Right lobe of liver (tissue), 6 donors: ENCODE data around the gene RNASE13. TPM values are rescaled to one million over a fixed set of nuclear protein-coding genes. Genes with fewer than 3 reads are reported as not detected.

Source experiments
- ATAC-seq, 4 donors: fragments of 200-7000 bp; cut with Tn5 transposase; one replicate each; pipeline ENCODE4 v1.9.1; 2020; ENCODE audit warnings: mild to moderate bottlenecking in 4 of 4, moderate library complexity in 4 of 4
- DNase-seq, 3 donors: peaks; one replicate each; pipeline ENCODE4 v3.0.0-alpha.2; 2020
- H3K27ac ChIP-seq, 3 donors: fragments of 200-600 bp; one replicate each; pipeline ENCODE4 v1.8.0; 2022
- H3K27me3 ChIP-seq, 2 donors: fragments of 200-600 bp; one replicate each; pipeline ENCODE4 v1.8.0; 2022
- H3K36me3 ChIP-seq, 4 donors: fragments of 200-600 bp; sonication (generic) in 1 of 4; one replicate each; pipeline versions ENCODE4 v1.5.1 to v1.8.0; 2017 to 2022; ENCODE audit warnings: control low read depth in 1 of 4
- H3K4me1 ChIP-seq, 4 donors: fragments of 200-600 bp; sonication (generic) in 1 of 4; one replicate each; pipeline versions ENCODE4 v1.5.1 to v1.8.0; 2017 to 2022; ENCODE audit warnings: control low read depth in 1 of 4
- H3K4me3 ChIP-seq, 3 donors: fragments of 200-600 bp; one replicate each; pipeline ENCODE4 v1.8.0; 2022
- H3K9me3 ChIP-seq, 4 donors: fragments of 200-600 bp; sonication (generic) in 1 of 4; one replicate each; pipeline versions ENCODE4 v1.5.1 to v1.8.0; 2017 to 2022; ENCODE audit warnings: control low read depth in 1 of 4
- POLR2A ChIP-seq: fragments of 450-650 bp; IDR thresholded peaks from one replicate; pipeline ENCODE4 v1.6.1; 2017; ENCODE audit warnings: antibody characterized with exemption, mild to moderate bottlenecking
- WGBS: methylation state at CpG from one replicate; pipeline ENCODE4 v1.1.6; 2018; ENCODE audit warnings: low coverage, low lambda C conversion rate; ENCODE audit not compliant: insufficient coverage; ENCODE audit errors: missing lambda C conversion rate; 5-methylcytosine and 5-hydroxymethylcytosine counted together
- intact Hi-C, 2 donors: fragments of 100-400 bp; cut with DNase I; formaldehyde crosslinking; loops; one replicate each; pipeline versions ENCODE4 v1.11.2 to v1.14.1; 2022
- total RNA-seq, 6 experiments: library from RNA; depleted of rRNA in 2 of 6; stranded (reverse); fragments of >200 nt in 2 of 6; fragmentation: NEBNext Ultra II Directional in 3 of 6; extraction: Animal tissue kit (Norgen Biotek cat#: 25700) in 3 of 6; gene quantifications; one replicate each; pipeline versions ENCODE4 v1.1.0 to v1.2.4, GENCODE V29; 2016 to 2023
- TF ChIP-seq, protein P1 (sequence below), 4 donors: fragments of 200-600 bp in 3 of 4; fragments of 450-650 bp in 1 of 4; IDR thresholded peaks; one replicate each; pipeline versions ENCODE4 v1.5.1 to v1.8.0; 2016 to 2022; ENCODE audit warnings: antibody characterized with exemption in 4 of 4, mild to moderate bottlenecking in 2 of 4
- donor health status: DM: no; HTN: yes; CAD: no.
- donor health status: DM: no; HTN: no; CAD: no.
- donor health status: DM: no; HTN: no; CAD: no.
- donor health status: DM: no; HTN: yes; CAD: no.
- donor health status: DM: no; HTN: yes; CAD: no.

Gene RNASE13
- total RNA-seq, 6 experiments from 2014 or later: not detected

DNA sequence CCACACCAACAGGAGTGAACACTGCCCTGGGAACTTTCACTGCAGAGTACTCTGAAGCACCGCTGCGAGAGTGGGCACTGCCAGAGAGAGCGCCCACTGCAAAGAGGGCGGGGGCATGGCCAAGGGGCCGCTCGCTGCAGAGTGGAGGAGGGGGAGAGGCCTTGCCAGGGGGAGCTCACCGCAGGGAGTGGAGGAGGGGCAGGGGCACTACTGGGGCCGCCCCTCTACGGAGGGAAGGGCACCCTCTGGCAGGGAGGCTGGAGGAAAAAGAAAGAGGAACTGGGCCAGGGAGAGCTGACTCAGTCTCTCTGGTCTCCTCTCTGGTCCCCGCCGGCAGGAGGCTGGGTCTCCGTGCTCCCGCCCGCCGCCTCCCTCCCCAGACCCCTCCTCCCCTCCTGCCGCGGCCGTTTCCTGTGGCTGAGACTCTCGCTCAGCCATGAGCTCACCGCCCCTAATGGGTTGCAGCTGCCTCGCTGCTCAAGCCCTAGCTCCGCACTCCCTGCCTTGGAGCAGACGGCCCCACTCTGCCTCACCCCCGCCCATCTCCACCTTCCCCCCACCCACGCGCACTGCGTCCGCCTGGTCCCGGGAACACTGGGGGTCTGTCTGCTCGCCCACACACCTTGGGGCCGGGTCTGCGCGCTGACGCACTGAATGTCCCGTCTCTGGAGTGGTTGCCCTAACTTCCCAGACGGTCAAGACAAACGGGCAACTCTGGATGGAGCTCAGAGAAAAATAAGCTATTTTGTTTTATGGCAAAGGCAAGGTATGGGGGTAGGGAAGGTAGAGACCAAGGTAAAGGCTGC lies 36.8 kb upstream of the RNASE13 start:
- peak; percentile 76 to 87 (median 85) for DNase-seq
- WGBS: 0% methylated on average over 18 of the region's 37 CpGs
- Histone ChIP-seq H3K27me3 (no peaks in the 10 kb centered on the region), H3K4me1 (peaks cover 0 to 25% (median 5%) of the 10 kb centered on the region in 4 donors), H3K36me3 (peaks cover 0 to 10% (median 2%) of the 10 kb centered on the region in 4 donors), H3K27ac (peak overlapping the region; percentile 65 to 72 (median 66)), H3K9me3 (no peaks in the 10 kb centered on the region), H3K4me3 (peak overlapping the region; percentile 73 to 75 (median 74))
- peak; percentile 50 to 68 (median 57) for ATAC-seq
- TF ChIP-seq POLR2A: no peak
- TF ChIP-seq, protein P1, sequence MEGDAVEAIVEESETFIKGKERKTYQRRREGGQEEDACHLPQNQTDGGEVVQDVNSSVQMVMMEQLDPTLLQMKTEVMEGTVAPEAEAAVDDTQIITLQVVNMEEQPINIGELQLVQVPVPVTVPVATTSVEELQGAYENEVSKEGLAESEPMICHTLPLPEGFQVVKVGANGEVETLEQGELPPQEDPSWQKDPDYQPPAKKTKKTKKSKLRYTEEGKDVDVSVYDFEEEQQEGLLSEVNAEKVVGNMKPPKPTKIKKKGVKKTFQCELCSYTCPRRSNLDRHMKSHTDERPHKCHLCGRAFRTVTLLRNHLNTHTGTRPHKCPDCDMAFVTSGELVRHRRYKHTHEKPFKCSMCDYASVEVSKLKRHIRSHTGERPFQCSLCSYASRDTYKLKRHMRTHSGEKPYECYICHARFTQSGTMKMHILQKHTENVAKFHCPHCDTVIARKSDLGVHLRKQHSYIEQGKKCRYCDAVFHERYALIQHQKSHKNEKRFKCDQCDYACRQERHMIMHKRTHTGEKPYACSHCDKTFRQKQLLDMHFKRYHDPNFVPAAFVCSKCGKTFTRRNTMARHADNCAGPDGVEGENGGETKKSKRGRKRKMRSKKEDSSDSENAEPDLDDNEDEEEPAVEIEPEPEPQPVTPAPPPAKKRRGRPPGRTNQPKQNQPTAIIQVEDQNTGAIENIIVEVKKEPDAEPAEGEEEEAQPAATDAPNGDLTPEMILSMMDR (IDR thresholded peaks at IDR 0.05): no peak
- intact Hi-C loops: no loop called here

DNA sequence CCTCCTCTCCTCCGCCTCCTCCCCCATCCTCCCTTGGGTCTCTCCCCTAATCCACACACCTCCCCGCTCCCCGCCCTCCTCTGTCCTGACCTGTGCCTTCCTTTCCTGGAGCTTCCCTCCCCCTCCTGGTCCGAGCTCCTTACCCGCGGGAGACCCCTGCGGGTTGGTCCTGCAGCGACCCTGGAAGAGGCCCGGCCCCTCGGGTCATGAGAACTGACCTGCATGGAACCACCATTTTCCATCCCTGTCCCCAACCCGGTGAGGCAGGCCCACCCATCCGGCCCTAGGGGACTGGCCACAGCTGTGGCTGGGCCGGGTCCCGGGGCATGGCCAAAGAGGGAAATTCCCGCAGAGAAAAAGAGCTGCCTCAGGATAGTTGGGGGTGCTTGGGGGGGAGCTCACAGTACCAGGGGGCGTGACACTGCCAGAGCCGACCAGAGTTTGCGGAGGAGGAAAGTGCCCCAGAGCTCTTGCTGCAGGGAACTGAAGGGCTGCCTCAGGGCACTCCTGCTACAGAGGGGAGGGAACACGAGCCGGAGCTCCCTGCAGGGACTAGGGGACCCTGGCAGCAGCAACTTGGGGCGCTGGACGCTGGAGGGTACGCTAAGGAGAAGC lies 36.1 kb upstream of the RNASE13 start:
- Histone ChIP-seq H3K4me3 (peak overlapping the region; percentile 73 to 75 (median 74)), H3K36me3 (peaks cover 0 to 3% (median under 1%) of the 10 kb centered on the region in 4 donors), H3K9me3 (no peaks in the 10 kb centered on the region), H3K4me1 (peaks cover 0 to 25% (median 5%) of the 10 kb centered on the region in 4 donors), H3K27me3 (no peaks in the 10 kb centered on the region), H3K27ac (peak overlapping the region; percentile 65 to 72 (median 66))
- WGBS: 1% methylated on average over 23 of the region's 23 CpGs
- TF ChIP-seq, protein P1 (IDR thresholded peaks at IDR 0.05): no peak
- TF ChIP-seq POLR2A: no peak
- DNase-seq: peak; percentile 62 to 74 (median 72)
- intact Hi-C loops: no loop called here
- ATAC-seq: peak; percentile 31 to 45 (median 34)

GRCh38 chr14:21070083-21070609 lies 35.5 kb upstream of the RNASE13 start, which contains the start of gene ARHGEF40:
TSS of gene ARHGEF40 (plus strand) at chr14:21070304. CDS start at chr14:21070397, 93 bp downstream.
- Histone ChIP-seq H3K9me3 (no peaks in the 10 kb centered on the region), H3K4me3 (peak within 1 kb of the TSS; percentile 73 to 75 (median 74)), H3K4me1 (peaks cover 0 to 25% (median 5%) of the 10 kb centered on the region in 4 donors), H3K27me3 (no peaks in the 10 kb centered on the region), H3K36me3 (no peaks in the 10 kb centered on the region), H3K27ac (peak within 1 kb of the TSS; percentile 65 to 72 (median 66))
- WGBS: 0% methylated on average over 25 of the region's 63 CpGs
- intact Hi-C loops: no loop called here
- DNase-seq: peak; percentile 74 to 81 (median 77)
- ATAC-seq: peak; percentile 50 to 79 (median 70)
- TF ChIP-seq, protein P1 (IDR thresholded peaks at IDR 0.05): no peak
- TF ChIP-seq POLR2A: peak; percentile 61

- H3K27me3 ChIP-seq: no peaks in the 10 kb centered on the region
- no peaks in the 10 kb centered on the region for H3K9me3 ChIP-seq
- peaks cover 0 to 25% (median 5%) of the 10 kb centered on the region in 4 donors for H3K4me1 ChIP-seq
- intact Hi-C loops: no loop called here
- DNase-seq (peak in 1 of 3 donors; percentile 34), ATAC-seq (peak in 1 of 4 donors; percentile 1)
- no peaks in the 10 kb centered on the region for H3K36me3 ChIP-seq
- TF ChIP-seq, protein P1 (IDR thresholded peaks at IDR 0.05): no peak
- no peak for TF ChIP-seq POLR2A
- peak overlapping the region; percentile 73 to 75 (median 74) for H3K4me3 ChIP-seq
- 8% methylated on average over 28 of the region's 40 CpGs for whole genome bisulfite sequencing
- peak overlapping the region; percentile 65 to 72 (median 66) for H3K27ac ChIP-seq
Observed at GRCh38 chr14:21069388-21070082, 34.9 kb upstream of the RNASE13 start.
